Stimulated activated CD4-positive, alpha-beta T cell treated with anti-CD3 and anti-CD28 coated beads, Interleukin-4, amount 100 ng/mL, for 24 hours (primary cell): ENCODE data around the gene SORBS1.

Experiments
- DNase-seq: peaks from one replicate; pipeline ENCODE4 v3.0.0-alpha.2; 2020

Gene SORBS1

GRCh38 chr10:95564291-95564690 is 3.1 kb upstream of the SORBS1 start:
- DNase-seq = no peak

- DNase-seq = no peak
Observed at GRCh38 chr10:95562341-95562965, 1.3 kb upstream of the SORBS1 start.

DNA sequence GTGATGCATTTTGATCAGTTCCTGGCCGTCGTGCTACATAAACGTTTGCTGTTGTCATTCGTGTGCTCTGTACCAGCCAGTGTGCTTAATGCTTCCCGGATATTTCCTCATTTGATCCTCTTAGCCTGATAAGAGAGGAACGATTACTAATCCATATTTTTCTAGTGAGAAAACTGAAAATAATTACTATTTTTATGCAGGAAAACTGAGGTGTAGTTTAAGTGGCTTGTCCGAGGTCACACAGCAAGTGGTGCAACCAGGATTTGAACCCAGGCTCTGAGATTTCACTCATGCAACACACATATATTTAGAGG is 650 bp upstream of the SORBS1 start:
- DNase-seq = no peak

DNA sequence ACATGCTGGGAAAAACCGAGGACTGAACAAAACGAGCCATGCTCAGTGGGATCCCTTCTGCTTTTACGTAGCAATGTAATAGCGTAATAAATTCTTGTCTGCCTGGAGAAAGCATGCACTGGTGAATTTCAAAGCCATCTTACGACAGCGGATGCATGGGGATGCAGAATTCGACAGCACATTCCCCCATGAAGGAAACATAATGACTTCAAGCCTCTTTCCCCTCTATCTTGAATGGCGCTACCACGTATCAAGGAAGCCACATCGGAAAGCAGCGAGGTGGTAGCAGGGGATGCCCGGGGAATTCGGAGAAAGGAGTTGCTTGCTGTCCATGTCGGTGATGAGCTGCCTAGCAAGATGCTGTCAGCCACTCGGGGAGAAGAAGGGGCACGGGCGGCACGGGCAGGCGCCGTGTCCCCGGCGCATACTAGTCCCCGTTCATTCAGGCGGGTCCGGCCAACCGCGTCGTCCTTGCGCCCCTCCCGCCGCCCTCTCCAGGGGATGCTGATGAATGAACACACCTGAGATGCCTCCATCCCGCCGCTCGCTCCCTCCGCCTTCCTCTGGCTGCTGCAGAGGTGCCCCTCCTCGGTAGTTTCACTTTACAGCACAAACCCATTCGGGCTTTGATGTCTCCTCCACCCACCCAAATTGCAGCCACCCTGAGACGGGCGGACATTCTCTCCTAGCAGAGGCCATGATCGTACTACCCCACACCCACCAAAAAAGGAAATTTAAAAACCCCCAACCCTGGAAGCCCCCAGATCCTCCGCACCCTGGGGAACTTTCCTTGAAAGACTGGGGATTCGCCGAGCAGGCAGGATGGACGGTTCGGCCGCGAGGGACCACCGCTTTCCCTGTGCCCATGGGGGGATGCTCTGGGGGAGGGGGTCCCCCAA is 644 bp downstream of the SORBS1 start:
- DNase-seq = peak; percentile 38

DNA sequence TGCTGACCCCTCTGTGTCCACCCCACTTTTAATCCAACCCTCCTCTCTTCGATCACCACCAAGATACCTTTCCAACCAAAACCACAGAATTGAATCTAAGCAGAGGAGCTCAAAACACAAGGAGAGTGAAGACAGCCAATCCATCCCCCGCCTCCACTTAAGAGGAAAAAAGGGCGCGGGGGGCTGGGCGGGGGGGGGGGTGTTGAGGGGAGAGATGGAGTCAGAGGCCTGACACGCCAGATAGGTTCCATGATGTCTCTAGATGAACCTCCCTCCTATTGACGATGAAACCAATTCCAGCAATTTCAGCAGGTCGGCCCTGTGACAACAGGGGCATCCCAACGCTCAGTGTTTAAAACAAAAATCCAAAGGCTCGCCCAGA is 1.3 kb downstream of the SORBS1 start:
- no peak for DNase-seq

GRCh38 chr10:95559471-95559870 is 1.7 kb downstream of the SORBS1 start:
- DNase-seq = no peak

DNA sequence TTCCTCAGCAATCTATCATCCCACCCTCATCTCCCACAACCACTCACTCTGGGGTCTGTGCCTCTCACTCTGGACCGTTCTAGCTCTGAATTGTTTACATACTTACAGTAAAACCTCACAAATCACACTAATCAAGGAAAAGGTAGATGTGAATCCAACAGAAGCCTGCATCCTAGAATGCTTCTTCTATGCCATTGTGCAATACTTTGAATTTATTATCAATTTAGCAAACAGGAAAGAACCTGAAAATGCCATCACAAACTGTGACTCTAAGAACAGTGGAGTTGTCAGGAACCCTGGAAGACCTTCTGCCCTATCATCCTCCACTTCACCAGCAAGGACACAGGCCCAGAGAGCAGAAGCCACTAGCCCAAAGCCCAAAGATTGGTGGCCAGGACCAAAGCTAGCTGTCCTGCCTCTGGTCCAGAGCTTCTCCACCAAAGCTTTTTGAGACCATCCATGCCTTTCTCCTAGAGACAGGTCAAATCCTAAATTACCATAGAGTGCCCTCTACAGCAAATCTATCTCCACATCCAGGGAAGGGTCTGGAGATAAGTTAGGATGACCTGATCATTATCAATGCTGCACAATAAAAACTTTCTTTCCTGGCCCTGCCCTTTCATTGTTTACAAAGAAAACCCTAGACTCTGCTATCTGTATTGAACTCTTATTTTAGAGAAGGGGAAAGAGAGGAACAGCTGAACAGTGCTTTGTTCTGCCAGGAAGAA is 2.4 kb downstream of the SORBS1 start:
- DNase-seq = no peak

GRCh38 chr10:95556994-95557767 is 4.0 kb downstream of the SORBS1 start:
- no peak for DNase-seq

DNA sequence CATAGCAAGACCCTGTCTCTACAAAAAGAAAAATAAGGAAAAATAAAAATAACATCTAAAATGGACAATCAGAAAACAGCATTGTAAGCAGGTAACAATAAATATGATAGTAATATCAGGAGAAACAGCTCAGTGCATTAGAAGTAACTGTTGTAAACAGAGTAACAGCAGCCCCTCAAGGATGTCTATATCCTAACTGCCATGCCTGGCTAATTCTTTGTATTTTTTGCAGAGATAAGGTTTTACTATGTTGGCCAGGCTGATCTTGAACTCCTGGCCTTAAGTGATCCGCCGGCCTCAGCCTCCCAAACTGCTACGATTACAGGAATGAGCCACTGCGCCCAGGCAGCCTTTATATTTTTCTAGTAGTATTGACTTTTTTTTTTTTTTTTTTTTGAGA is 7.5 kb downstream of the SORBS1 start:
- no peak for DNase-seq

DNA sequence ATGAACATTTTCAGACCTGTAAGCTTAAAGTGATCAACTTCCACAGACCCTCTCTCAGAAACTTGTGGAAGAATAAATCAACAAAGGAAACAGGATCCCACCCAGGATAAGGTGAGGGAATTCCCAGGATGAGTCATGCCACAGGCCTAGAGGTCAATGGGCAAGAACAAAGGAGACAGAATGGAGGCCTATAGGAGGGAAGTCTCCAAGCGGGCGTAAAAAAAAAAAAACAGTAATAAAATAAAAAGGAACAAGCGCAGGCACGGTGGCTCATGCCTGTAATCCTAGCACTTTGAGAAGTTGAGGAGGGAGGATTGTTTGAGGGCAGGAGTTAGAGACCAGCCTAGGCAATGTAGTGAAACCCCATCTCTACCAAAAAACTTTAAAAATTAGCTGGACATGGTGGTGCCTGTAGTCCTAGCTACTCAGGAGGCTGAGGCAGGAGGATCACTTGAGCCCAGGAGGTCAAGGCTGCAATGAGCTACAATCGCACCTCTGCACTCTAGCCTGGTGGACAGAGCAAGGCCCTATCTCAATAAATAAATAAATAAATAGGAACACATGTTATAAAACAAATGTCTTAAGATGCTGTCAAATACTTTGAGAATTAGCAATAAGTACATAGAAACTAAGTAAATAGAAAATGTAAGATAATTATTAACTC is 8.4 kb downstream of the SORBS1 start:
- no peak for DNase-seq

DNA sequence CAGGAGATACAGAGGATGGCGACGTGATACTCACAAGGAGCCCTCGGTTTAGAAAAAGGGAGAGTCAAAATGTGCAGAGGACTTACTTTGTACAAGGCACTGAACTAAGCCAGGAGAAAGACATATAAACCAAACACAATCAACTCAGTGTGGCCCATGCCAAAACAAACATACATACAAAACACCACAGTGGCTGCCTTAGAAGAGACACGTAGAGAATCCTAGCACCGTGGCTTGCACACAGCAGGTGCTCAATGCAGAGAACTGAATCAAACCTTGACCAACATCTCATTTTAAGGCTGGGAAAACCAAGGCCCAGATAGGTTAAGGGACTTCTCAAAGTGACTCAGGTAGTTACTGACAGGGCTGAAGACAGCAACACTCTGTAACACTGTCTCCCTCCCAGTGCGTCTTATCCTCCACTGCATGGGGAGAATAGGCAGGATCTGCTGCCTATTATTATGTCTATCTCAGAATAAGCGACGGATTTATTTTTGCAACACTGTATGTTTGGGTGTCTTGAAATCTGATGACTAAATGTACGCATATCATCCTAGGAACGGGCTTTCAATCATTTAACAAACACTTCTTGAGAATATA is 11.0 kb downstream of the SORBS1 start:
- no peak for DNase-seq

GRCh38 chr10:95547791-95548435 is 13.3 kb downstream of the SORBS1 start:
- DNase-seq = no peak

- no peak for DNase-seq
Observed at GRCh38 chr10:95547197-95547596, 14.0 kb downstream of the SORBS1 start.

GRCh38 chr10:95545981-95546380 is 15.2 kb downstream of the SORBS1 start:
- DNase-seq = no peak

GRCh38 chr10:95544783-95545500 is 16.2 kb downstream of the SORBS1 start:
- no peak for DNase-seq

GRCh38 chr10:95543459-95543858 is 17.7 kb downstream of the SORBS1 start:
- no peak for DNase-seq

DNA sequence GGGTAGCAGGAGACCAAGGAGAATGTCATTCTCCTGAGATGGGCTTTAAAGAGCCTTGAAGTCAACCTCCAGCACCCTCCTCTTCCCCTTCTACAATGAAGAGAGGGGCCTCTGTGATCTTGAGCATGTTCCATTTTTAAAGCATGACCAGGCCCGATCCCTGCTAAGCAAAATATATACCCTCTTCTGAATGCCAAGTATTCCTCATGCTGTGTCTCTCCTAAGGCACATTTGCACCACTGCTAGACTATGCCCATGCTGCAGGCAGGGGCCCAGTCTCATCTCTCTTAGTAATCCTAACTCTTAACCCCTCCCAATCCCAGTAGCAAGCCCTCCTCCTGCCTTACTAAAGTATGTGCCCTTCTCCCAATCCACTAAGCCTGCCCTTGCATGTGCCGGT is 18.4 kb downstream of the SORBS1 start:
- DNase-seq = no peak

GRCh38 chr10:95542330-95542729 is 18.8 kb downstream of the SORBS1 start:
- DNase-seq = no peak

- no peak for DNase-seq
Observed at GRCh38 chr10:95540514-95541052, 20.6 kb downstream of the SORBS1 start.

DNA sequence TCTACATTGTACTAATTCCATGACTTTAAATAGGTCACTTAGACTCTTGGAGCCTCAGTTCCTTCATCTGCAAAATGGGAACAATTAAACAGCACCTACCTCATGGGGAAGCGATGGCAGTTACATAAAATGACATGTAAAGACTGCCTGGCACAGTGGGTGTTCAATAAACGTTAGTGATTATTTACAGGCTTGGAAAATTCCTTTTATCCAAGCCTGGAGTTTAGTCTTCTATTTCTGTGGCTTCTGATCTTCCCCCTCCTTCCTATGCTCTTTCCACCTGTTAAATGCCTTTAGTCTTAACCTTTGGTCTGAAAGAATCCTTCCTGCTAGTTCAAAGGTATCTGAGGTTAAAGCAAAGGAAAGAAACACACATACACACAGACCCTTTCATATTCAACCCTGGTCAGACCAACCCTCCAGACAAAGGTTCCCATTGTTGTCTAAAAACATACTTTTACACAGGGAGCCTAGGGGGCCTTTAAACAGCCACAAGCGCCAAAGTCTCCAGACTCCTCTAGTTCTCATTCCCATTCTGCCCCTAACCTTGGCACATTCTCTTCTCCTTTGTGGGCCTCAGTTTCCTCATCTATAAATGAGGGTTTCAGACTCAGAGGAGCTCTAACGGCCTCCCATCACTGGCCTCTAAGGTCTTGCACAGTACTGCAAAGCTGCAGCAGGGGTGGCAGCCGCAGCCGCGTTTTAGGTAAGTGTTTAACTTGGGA is 21.4 kb downstream of the SORBS1 start:
- DNase-seq = no peak
